GM12878 (cell line): ENCODE results near the gene CERK. TPM values are rescaled to one million over a fixed set of nuclear protein-coding genes. Genes with fewer than 3 reads are reported as not detected.

Source experiments
- NRF1 ChIP-seq: conservative IDR thresholded peaks from 2 replicates; pipeline ENCODE4 v1.6.1; 2011; ENCODE audit warnings: mild to moderate bottlenecking, low read depth, low read length, improper control_type of control experiment
- POLR2AphosphoS5 ChIP-seq: IDR thresholded peaks from 2 replicates; pipeline ENCODE4 v1.6.1; 2011; ENCODE audit warnings: mild to moderate bottlenecking, low read length, inconsistent platforms
- RAD21 ChIP-seq: IDR thresholded peaks from 2 replicates; pipeline ENCODE4 v1.6.1; 2011; ENCODE audit warnings: mild to moderate bottlenecking, low read depth, low read length, moderate library complexity; ENCODE audit not compliant: insufficient read depth
- TARDBP ChIP-seq: IDR thresholded peaks from 2 replicates; pipeline ENCODE4 v1.6.1; 2016; ENCODE audit warnings: borderline replicate concordance
- polyA plus RNA-seq, 11 experiments: library from polyadenylated mRNA; depleted of rRNA in 4 of 11; unstranded in 6 of 11; stranded (reverse) in 5 of 11; fragments of >200 nt; fragmentation: Nextera tagmentation in 4 of 11; fragmentation: Illumina TruSeq in 1 of 11; extraction: Ambion mirVana in 4 of 11; extraction: Trizol in 1 of 11; gene quantifications; 1 replicate in 1 of 11; 2 replicates in 10 of 11; pipeline versions ENCODE4 v1.2.1 to v1.2.3, GENCODE V29; 2011 to 2016; ENCODE audit warnings: inconsistent platforms in 2 of 11, missing spikeins in 2 of 11, low read depth in 1 of 11
- total RNA-seq, 4 experiments: library from RNA; depleted of rRNA in 3 of 4; stranded (reverse); fragments of >200 nt in 3 of 4; fragmentation: Illumina TruSeq in 1 of 4; extraction: Trizol in 1 of 4; gene quantifications; 2 replicates each; pipeline versions ENCODE4 v1.2.1 to v1.2.3, GENCODE V29; 2013 to 2021
- TF ChIP-seq, protein P1 (sequence below): fragments of 450-650 bp; formaldehyde crosslinking; IDR thresholded peaks from 2 replicates; pipeline ENCODE4 v1.4.0; 2022; ENCODE audit warnings: mild to moderate bottlenecking, moderate library complexity
- TF ChIP-seq, protein P2 (sequence below): IDR thresholded peaks from 2 replicates; pipeline ENCODE4 v1.6.1; 2011; ENCODE audit warnings: low read depth, low read length, improper control_type of control experiment, borderline replicate concordance

The CERK gene
- total and polyA plus RNA-seq, 10 of the 15 experiments (the other 5 are each of a cell fraction or from before 2014, with no cell fraction given): 4.0 to 41.1 (median 30.2) TPM

DNA sequence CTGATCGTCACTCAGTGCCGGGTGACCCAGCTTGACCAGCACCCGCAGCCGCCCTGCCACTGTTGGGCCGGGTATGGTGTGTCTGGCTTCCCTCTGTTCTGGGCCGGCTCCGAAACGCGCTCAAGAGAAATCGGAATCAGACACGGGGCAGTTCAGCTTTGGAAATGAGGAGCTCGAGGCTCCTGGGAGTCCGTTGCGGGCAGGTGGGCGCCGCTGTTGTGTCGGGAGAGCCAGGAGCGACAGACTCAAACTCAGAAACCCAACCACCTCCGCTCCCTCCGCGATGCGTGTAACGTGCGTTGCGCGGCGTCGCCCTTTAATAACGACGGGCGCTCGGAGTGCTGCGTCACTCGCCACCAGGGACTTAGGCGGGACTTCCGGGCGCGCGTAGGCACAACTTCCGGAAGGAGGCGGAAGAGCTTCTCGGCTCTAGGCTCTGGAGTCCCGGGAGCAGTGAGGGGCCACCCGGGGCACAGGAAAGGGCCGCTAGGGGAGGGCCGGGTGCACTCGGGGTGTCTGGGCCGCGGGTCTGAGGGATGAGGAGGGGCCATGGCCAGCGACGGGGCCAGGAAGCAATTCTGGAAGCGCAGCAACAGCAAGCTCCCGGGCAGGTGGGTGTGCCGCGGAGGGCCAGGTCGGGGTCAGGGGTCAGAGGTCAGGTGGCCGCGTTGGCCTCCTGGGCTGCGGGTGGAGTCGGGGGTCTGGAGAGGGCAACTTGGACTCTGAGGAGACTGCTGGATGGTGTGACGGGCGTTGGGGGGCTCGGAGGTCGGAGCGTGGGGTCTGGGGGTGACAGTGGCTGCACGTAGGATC lies 24.4 kb upstream of the CERK start, which contains the start of gene TBC1D22A (continued):
- TF ChIP-seq, protein P1, sequence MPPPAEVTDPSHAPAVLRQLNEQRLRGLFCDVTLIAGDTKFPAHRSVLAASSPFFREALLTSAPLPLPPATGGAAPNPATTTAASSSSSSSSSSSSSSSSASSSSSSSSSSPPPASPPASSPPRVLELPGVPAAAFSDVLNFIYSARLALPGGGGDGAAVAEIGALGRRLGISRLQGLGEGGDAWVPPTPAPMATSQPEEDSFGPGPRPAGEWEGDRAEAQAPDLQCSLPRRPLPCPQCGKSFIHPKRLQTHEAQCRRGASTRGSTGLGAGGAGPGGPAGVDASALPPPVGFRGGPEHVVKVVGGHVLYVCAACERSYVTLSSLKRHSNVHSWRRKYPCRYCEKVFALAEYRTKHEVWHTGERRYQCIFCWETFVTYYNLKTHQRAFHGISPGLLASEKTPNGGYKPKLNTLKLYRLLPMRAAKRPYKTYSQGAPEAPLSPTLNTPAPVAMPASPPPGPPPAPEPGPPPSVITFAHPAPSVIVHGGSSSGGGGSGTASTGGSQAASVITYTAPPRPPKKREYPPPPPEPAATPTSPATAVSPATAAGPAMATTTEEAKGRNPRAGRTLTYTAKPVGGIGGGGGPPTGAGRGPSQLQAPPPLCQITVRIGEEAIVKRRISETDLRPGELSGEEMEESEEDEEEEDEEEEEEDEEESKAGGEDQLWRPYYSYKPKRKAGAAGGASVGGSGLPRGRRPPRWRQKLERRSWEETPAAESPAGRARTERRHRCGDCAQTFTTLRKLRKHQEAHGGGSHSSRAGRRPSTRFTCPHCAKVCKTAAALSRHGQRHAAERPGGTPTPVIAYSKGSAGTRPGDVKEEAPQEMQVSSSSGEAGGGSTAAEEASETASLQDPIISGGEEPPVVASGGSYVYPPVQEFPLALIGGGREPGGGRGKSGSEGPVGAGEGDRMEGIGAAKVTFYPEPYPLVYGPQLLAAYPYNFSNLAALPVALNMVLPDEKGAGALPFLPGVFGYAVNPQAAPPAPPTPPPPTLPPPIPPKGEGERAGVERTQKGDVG (CRISPR knock-in tag): 0 out of 2 replicates have a peak, but pooled peaks have one; percentile 58
- peak; percentile 64; the same call in 1 of the 2 replicates for TF ChIP-seq TARDBP
- peak; percentile 96 for TF ChIP-seq POLR2AphosphoS5
- TF ChIP-seq, protein P2, sequence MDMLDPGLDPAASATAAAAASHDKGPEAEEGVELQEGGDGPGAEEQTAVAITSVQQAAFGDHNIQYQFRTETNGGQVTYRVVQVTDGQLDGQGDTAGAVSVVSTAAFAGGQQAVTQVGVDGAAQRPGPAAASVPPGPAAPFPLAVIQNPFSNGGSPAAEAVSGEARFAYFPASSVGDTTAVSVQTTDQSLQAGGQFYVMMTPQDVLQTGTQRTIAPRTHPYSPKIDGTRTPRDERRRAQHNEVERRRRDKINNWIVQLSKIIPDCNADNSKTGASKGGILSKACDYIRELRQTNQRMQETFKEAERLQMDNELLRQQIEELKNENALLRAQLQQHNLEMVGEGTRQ: no peak
- TF ChIP-seq NRF1: no peak
- TF ChIP-seq RAD21: no peak
